ENCODE data around the gene AKAP8L. TPM values are rescaled to one million over a fixed set of nuclear protein-coding genes. Genes with fewer than 3 reads are reported as not detected.

Gene AKAP8L
- total and polyA plus RNA-seq, 2 donors (not counting 1 experiment from before 2014, with no cell fraction given): 18.0 to 87.0 TPM

- DNase-seq (ENCODE audit: low read depth in 2 of 2): no peak
- H3K27me3 ChIP-seq (ENCODE audit: control insufficient read depth, insufficient read depth, low read length): no peaks in the 10 kb centered on the region
- H3K27ac ChIP-seq (ENCODE audit: insufficient read depth, low read length): peak overlapping the region; percentile 3
- peaks cover 12% of the 10 kb centered on the region for H3K4me1 ChIP-seq (ENCODE audit: control insufficient read depth, extremely low read depth, insufficient read depth, low read length)
- peaks cover 68% of the 10 kb centered on the region for H3K79me2 ChIP-seq (ENCODE audit: control insufficient read depth, insufficient read depth, low read length)
- H3K4me2 ChIP-seq (ENCODE audit: extremely low read depth, insufficient read depth, low read length): no peak overlapping the region
- peaks cover 26% of the 10 kb centered on the region for H3K36me3 ChIP-seq (ENCODE audit: control insufficient read depth, insufficient read depth, low read length)
- no peaks in the 10 kb centered on the region for H3K9me3 ChIP-seq (ENCODE audit: control insufficient read depth, insufficient read depth, low read depth, low read length)
- peaks cover 2% of the 10 kb centered on the region for H4K20me1 ChIP-seq (ENCODE audit: control insufficient read depth, extremely low read depth, insufficient read depth, low read length)
- no peak for TF ChIP-seq EZH2 (IDR thresholded peaks at IDR 0.05; ENCODE audit: low read length, missing control alignments)
- no peak overlapping the region for H3K9ac ChIP-seq (ENCODE audit: insufficient read depth, low read length)
- no peak overlapping the region for H2AFZ ChIP-seq (ENCODE audit: low read length)
- H3K4me3 ChIP-seq (replicated peaks in 1 of 4; ENCODE audit: control extremely low read depth in 1 of 4, insufficient read depth in 1 of 4, low read depth in 3 of 4, low read length in 4 of 4): no peak overlapping the region
Observed at GRCh38 chr19:15374105-15374651, 44.6 kb downstream of the AKAP8L start.

DNA sequence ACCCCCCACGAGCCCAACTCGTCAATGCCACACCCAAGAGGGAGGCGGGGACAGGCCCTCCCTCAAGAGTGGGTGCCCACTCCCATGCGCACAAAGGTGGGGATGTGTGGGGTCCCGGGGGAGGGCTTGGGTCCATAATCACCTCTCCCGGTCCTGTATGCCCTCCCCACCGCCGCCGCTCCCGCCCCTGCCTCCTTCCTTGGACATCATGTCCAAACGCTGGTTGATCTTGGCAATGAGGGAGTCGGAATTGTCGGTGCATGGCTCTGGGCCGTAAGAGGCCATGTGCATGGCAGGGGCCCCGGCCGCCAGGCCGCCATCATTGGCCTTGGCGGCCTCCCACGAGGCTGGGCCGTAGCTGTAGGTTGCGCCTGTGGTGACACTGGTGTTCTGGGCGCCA lies 45.1 kb downstream of the AKAP8L start:
- TF ChIP-seq EZH2 (IDR thresholded peaks at IDR 0.05; ENCODE audit: low read length, missing control alignments) (no peak), CTCF (conservative IDR thresholded peaks at IDR 0.05 in 1 of 2, IDR thresholded peaks at IDR 0.05 in 1 of 2; ENCODE audit: low read depth in 1 of 2, low read length in 2 of 2) (no peak)
- DNase-seq (ENCODE audit: low read depth in 2 of 2): no peak
- Histone ChIP-seq H3K36me3 (ENCODE audit: control insufficient read depth, insufficient read depth, low read length) (peaks cover 30% of the 10 kb centered on the region), H2AFZ (ENCODE audit: low read length) (no peak overlapping the region), H3K27me3 (ENCODE audit: control insufficient read depth, insufficient read depth, low read length) (no peaks in the 10 kb centered on the region), H3K9ac (ENCODE audit: insufficient read depth, low read length) (no peak overlapping the region), H3K9me3 (ENCODE audit: control insufficient read depth, insufficient read depth, low read depth, low read length) (no peaks in the 10 kb centered on the region), H3K4me1 (ENCODE audit: control insufficient read depth, extremely low read depth, insufficient read depth, low read length) (peaks cover 12% of the 10 kb centered on the region), H3K4me2 (ENCODE audit: extremely low read depth, insufficient read depth, low read length) (no peak overlapping the region), H3K79me2 (ENCODE audit: control insufficient read depth, insufficient read depth, low read length) (peaks cover 64% of the 10 kb centered on the region), H4K20me1 (ENCODE audit: control insufficient read depth, extremely low read depth, insufficient read depth, low read length) (peaks cover 2% of the 10 kb centered on the region), H3K4me3 (replicated peaks in 1 of 4; ENCODE audit: control extremely low read depth in 1 of 4, insufficient read depth in 1 of 4, low read depth in 3 of 4, low read length in 4 of 4) (no peak overlapping the region), H3K27ac (ENCODE audit: insufficient read depth, low read length) (no peak overlapping the region)

GRCh38 chr19:15372891-15373301 lies 45.9 kb downstream of the AKAP8L start:
- Histone ChIP-seq H3K9me3 (ENCODE audit: control insufficient read depth, insufficient read depth, low read depth, low read length) (no peaks in the 10 kb centered on the region), H3K27me3 (ENCODE audit: control insufficient read depth, insufficient read depth, low read length) (no peaks in the 10 kb centered on the region), H3K27ac (ENCODE audit: insufficient read depth, low read length) (no peak overlapping the region), H3K4me3 (replicated peaks in 1 of 4; ENCODE audit: control extremely low read depth in 1 of 4, insufficient read depth in 1 of 4, low read depth in 3 of 4, low read length in 4 of 4) (no peak overlapping the region), H4K20me1 (ENCODE audit: control insufficient read depth, extremely low read depth, insufficient read depth, low read length) (peaks cover 2% of the 10 kb centered on the region), H3K79me2 (ENCODE audit: control insufficient read depth, insufficient read depth, low read length) (peaks cover 56% of the 10 kb centered on the region), H2AFZ (ENCODE audit: low read length) (no peak overlapping the region), H3K4me1 (ENCODE audit: control insufficient read depth, extremely low read depth, insufficient read depth, low read length) (peaks cover 12% of the 10 kb centered on the region), H3K4me2 (ENCODE audit: extremely low read depth, insufficient read depth, low read length) (no peak overlapping the region), H3K36me3 (ENCODE audit: control insufficient read depth, insufficient read depth, low read length) (peaks cover 36% of the 10 kb centered on the region), H3K9ac (ENCODE audit: insufficient read depth, low read length) (no peak overlapping the region)
- no peak for DNase-seq (ENCODE audit: low read depth in 2 of 2)
- TF ChIP-seq EZH2 (IDR thresholded peaks at IDR 0.05; ENCODE audit: low read length, missing control alignments): no peak
- no peak for TF ChIP-seq CTCF (conservative IDR thresholded peaks at IDR 0.05 in 1 of 2, IDR thresholded peaks at IDR 0.05 in 1 of 2; ENCODE audit: low read depth in 1 of 2, low read length in 2 of 2)

Measured in fibroblast of lung (primary cell).